ENCODE data around the gene NIBAN1.

DNA sequence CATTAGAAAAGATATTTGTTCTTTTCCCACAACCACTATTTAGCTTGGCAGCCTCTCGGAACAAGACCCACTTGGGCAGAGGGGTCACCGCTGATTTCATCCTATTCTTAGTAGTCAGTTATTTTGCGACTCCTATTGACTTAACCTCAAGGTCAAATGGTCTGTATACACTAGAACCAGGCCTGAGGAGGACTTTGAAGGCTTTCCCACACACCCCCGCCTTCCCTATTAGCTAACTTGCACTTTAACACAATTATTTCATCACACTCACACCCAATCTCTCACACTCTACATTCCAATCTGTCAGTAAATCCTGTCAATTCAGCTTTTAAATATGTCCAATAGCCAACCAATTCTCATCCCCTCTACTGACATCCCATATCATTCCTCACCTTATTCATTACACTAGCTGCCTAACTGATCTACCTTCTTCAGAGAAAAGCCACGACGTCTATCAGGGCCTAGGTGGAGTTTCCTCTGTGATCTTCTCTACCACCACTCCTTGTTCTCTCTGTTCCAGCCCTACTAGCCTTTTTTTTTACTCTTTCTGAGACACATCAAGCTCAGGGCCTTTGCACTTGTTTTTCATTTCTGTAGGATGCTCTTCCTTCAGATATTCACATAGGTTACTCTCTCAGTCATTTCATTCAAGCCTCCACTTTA, 1.0 kb upstream of the NIBAN1 start:
- TF ChIP-seq, protein P1, sequence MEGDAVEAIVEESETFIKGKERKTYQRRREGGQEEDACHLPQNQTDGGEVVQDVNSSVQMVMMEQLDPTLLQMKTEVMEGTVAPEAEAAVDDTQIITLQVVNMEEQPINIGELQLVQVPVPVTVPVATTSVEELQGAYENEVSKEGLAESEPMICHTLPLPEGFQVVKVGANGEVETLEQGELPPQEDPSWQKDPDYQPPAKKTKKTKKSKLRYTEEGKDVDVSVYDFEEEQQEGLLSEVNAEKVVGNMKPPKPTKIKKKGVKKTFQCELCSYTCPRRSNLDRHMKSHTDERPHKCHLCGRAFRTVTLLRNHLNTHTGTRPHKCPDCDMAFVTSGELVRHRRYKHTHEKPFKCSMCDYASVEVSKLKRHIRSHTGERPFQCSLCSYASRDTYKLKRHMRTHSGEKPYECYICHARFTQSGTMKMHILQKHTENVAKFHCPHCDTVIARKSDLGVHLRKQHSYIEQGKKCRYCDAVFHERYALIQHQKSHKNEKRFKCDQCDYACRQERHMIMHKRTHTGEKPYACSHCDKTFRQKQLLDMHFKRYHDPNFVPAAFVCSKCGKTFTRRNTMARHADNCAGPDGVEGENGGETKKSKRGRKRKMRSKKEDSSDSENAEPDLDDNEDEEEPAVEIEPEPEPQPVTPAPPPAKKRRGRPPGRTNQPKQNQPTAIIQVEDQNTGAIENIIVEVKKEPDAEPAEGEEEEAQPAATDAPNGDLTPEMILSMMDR (IDR thresholded peaks at IDR 0.05): no peak
- TF ChIP-seq POLR2A (IDR thresholded peaks at IDR 0.05): no peak

All from ovary (tissue), 3 donors.